HG03521 (cell line): Measurements from ENCODE around the gene POU5F2.

Experiments
- ATAC-seq: cut with Tn5 transposase; IDR thresholded peaks from one replicate; pipeline ENCODE4 v1.9.1; 2021; ENCODE audit warnings: mild to moderate bottlenecking, moderate library complexity; ENCODE audit not compliant: unreplicated experiment

Gene POU5F2

DNA sequence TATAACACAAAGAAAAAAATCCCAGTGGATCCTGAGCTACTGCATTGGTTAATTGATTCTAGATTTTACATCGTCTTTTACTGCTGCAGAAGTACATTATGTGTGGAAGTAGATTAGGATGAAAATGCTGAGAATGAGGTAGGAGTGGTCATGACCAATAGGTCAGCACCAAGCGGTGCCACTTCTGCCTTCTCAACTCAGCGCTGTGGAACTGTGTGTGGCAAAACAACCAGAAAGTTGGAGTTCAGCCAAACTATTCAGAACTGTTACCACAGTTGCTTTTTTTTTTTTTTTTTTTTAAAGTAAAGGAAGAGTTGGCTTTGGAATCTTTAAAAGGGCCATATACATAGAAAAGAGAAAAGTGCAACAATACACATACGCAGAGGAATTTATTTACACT is 24.2 kb downstream of the POU5F2 start:
- no peak for ATAC-seq

- ATAC-seq, result no peak
Observed at GRCh38 chr5:93716453-93716852, 24.9 kb downstream of the POU5F2 start.

- ATAC-seq, result no peak
Observed at GRCh38 chr5:93715761-93716160, 25.6 kb downstream of the POU5F2 start.

DNA sequence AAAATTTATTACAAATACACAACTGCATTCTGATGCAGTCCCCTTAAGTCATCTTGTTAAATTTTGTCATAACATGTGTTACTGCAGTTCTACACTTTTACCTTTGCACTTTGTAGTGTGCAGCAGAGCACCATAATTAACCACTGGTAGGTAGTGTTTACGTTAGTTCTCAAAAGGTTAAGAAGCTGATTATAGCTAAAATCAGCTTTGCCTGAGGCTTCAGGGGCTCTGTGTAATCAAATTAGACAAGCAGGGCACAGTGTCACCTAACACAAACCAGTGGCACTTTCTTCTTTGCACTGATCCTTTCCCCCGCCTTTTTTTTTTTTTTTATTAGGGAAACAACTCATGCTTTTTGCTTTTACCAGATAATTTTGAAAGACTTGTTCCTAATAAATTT is 26.1 kb downstream of the POU5F2 start:
- ATAC-seq, result no peak

- no peak for ATAC-seq
Observed at GRCh38 chr5:93708442-93708841, 33.0 kb downstream of the POU5F2 start.

DNA sequence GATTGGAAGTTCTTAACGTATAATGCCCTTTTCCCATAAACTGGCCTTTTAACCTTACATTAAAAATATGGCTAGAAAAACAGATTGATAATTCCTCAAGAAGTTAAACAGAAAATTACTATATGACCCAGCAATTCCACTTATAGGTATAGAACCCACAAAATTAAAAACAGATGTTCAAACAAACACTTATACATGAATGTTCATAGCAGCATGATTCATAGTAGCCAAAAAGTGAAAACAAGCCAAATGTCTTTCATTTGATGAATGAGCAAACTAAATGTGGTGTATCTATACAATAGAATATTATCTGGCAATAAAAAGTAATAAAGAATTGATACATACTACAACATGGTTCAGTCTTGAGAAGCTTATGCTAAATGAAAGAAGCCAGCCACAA is 35.5 kb downstream of the POU5F2 start:
- ATAC-seq, result no peak

DNA sequence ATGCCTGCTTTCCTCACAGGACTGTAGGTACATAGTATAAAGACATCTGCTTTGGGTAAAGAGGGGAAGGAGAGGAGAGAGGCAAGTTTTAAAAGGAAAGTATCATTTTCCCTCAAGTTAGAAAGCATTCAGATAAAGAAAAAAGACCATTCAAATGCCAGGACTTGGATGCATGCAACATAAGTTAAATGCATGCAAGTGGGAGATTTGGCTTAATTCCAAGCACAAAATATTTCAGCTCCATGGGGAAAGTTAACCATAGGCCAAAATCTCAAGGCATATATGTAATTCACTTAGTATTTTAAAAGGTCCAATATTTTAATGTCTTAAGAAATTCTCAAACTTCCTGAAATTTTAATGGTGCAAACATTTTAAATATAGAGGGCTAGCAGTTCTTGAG is 36.4 kb downstream of the POU5F2 start:
- ATAC-seq, result no peak

GRCh38 chr5:93691997-93692396 is 49.4 kb downstream of the POU5F2 start:
- no peak for ATAC-seq
